GM23338 (cell line): ENCODE data around the gene CEP131. TPM values are rescaled to one million over a fixed set of nuclear protein-coding genes. Genes with fewer than 3 reads are reported as not detected.
A peak's percentile ranks its signal among the peaks of the same experiment; 100 is the strongest.

Experiments used
- ATAC-seq: fragments of 200-7000 bp; cut with Tn5 transposase; 3 replicates; pipeline ENCODE4 v1.9.1; 2020
- DNase-seq: peaks from one replicate; pipeline ENCODE4 v3.0.0-alpha.2; 2015; ENCODE audit warnings: low spot score
- H2AFZ ChIP-seq: fragments of 200-600 bp; sonication (generic); 2 replicates; pipeline ENCODE4 v1.8.0; 2016; ENCODE audit warnings: antibody characterized with exemption, mild to moderate bottlenecking, moderate library complexity
- H3F3A ChIP-seq: fragments of 200-600 bp; sonication (generic); replicated peaks from 2 replicates; pipeline ENCODE4 v1.8.0; 2017; ENCODE audit warnings: antibody characterized with exemption, mixed run types, low read depth
- H3K27ac ChIP-seq: fragments of 200-600 bp; sonication (generic); 2 replicates; pipeline ENCODE4 v1.6.1; 2016; ENCODE audit warnings: low read depth
- H3K27me3 ChIP-seq: fragments of 200-600 bp; sonication (generic); 2 replicates; pipeline ENCODE4 v1.8.0; 2016; ENCODE audit warnings: mild to moderate bottlenecking, mixed run types, moderate library complexity; ENCODE audit not compliant: insufficient read depth
- H3K36me3 ChIP-seq: fragments of 200-600 bp; sonication (generic); 2 replicates; pipeline ENCODE4 v1.8.0; 2016; ENCODE audit warnings: mild to moderate bottlenecking; ENCODE audit not compliant: insufficient read depth
- H3K4me1 ChIP-seq: fragments of 200-600 bp; sonication (generic); 2 replicates; pipeline ENCODE4 v1.8.0; 2016; ENCODE audit warnings: mild to moderate bottlenecking, moderate library complexity; ENCODE audit not compliant: insufficient read depth
- H3K4me2 ChIP-seq: fragments of 200-600 bp; sonication (generic); 2 replicates; pipeline ENCODE4 v1.7.1; 2017; ENCODE audit warnings: mixed run types
- H3K4me3 ChIP-seq: fragments of 200-600 bp; sonication (generic); 2 replicates; pipeline ENCODE4 v1.6.1; 2016; ENCODE audit warnings: mixed run types
- H3K79me2 ChIP-seq: fragments of 200-600 bp; sonication (generic); replicated peaks from 2 replicates; pipeline ENCODE4 v1.8.0; 2017; ENCODE audit warnings: mild to moderate bottlenecking; ENCODE audit not compliant: insufficient read depth
- H3K9me2 ChIP-seq: fragments of 200-600 bp; sonication (generic); 2 replicates; pipeline ENCODE4 v1.8.0; 2017; ENCODE audit not compliant: insufficient read depth
- H4K20me1 ChIP-seq: fragments of 200-600 bp; sonication (generic); replicated peaks from 2 replicates; pipeline ENCODE4 v1.8.0; 2017; ENCODE audit warnings: mild to moderate bottlenecking; ENCODE audit not compliant: insufficient read depth
- H3K27ac Mint-ChIP-seq: 2 replicates; pipeline ENCODE4 v1.8.0; 2020; ENCODE audit warnings: inconsistent platforms, mild to moderate bottlenecking, moderate library complexity, mixed read lengths
- H3K27me3 Mint-ChIP-seq: 3 replicates; pipeline ENCODE4 v1.8.0; 2022; ENCODE audit warnings: low read depth, mild to moderate bottlenecking, moderate library complexity, mixed read lengths, inconsistent platforms; ENCODE audit not compliant: insufficient read depth, poor library complexity
- H3K36me3 Mint-ChIP-seq: 3 replicates; pipeline ENCODE4 v1.8.0; 2021; ENCODE audit warnings: low read depth, mild to moderate bottlenecking, inconsistent platforms, moderate library complexity, mixed read lengths
- H3K4me1 Mint-ChIP-seq: 3 replicates; pipeline ENCODE4 v1.8.0; 2020; ENCODE audit warnings: mild to moderate bottlenecking, inconsistent platforms, mixed read lengths
- H3K4me3 Mint-ChIP-seq: 3 replicates; pipeline ENCODE4 v1.8.0; 2021; ENCODE audit warnings: moderate library complexity, mild to moderate bottlenecking, inconsistent platforms, mixed read lengths
- H3K9me3 Mint-ChIP-seq: 3 replicates; pipeline ENCODE4 v1.8.0; 2020; ENCODE audit warnings: moderate library complexity, mild to moderate bottlenecking, inconsistent platforms, mixed read lengths
- EZH2 ChIP-seq: fragments of 200-600 bp; sonication (generic); IDR thresholded peaks from one replicate; pipeline ENCODE4 v1.8.0; 2017; ENCODE audit warnings: antibody characterized with exemption, mild to moderate bottlenecking, low read depth; ENCODE audit not compliant: unreplicated experiment
- JUNB ChIP-seq: IDR thresholded peaks from one replicate; pipeline ENCODE4 v1.6.1; 2016; ENCODE audit warnings: antibody characterized with exemption; ENCODE audit not compliant: unreplicated experiment
- POLR2AphosphoS5 ChIP-seq: IDR thresholded peaks from 2 replicates; pipeline ENCODE4 v1.6.1; 2016; ENCODE audit warnings: antibody characterized with exemption, low read depth
- REST ChIP-seq: IDR thresholded peaks from one replicate; pipeline ENCODE4 v1.6.1; 2018; ENCODE audit warnings: antibody characterized with exemption; ENCODE audit not compliant: unreplicated experiment
- STAT1 ChIP-seq: IDR thresholded peaks from one replicate; pipeline ENCODE4 v1.6.1; 2016; ENCODE audit warnings: antibody characterized with exemption; ENCODE audit not compliant: unreplicated experiment
- ZNF331 ChIP-seq: fragments of 250-450 bp; sonication (Bioruptor Pico); IDR thresholded peaks from 2 replicates; pipeline ENCODE4 v1.5.0; 2020; ENCODE audit warnings: low read depth, mild to moderate bottlenecking, moderate library complexity
- polyA plus RNA-seq: library from polyadenylated mRNA; unstranded; fragments of >200 nt; fragmentation: Nextera tagmentation; extraction: Ambion mirVana; gene quantifications from 2 replicates; pipeline ENCODE4 v1.2.1, GENCODE V29; 2016
- total RNA-seq: library from RNA; depleted of rRNA; stranded (reverse); fragments of >200 nt; shearing (Covaris generic); gene quantifications from 2 replicates; pipeline ENCODE4 v1.2.3, GENCODE V29; 2014
- TF ChIP-seq, protein P1 (sequence below): IDR thresholded peaks from 2 replicates; pipeline ENCODE4 v1.6.1; 2016; ENCODE audit warnings: antibody characterized with exemption
- TF ChIP-seq, protein P2 (sequence below), 2 experiments: fragments of 200-600 bp in 1 of 2; sonication (generic) in 1 of 2; conservative IDR thresholded peaks; 2 replicates each; pipeline versions ENCODE4 v1.5.1 to v1.6.1; 2016 to 2017; ENCODE audit warnings: antibody characterized with exemption in 2 of 2, low read depth in 2 of 2, mild to moderate bottlenecking in 2 of 2, moderate library complexity in 1 of 2

CEP131 gene
- total and polyA plus RNA-seq, 2 experiments from 2014 or later, result 26.8 to 35.5 TPM

DNA sequence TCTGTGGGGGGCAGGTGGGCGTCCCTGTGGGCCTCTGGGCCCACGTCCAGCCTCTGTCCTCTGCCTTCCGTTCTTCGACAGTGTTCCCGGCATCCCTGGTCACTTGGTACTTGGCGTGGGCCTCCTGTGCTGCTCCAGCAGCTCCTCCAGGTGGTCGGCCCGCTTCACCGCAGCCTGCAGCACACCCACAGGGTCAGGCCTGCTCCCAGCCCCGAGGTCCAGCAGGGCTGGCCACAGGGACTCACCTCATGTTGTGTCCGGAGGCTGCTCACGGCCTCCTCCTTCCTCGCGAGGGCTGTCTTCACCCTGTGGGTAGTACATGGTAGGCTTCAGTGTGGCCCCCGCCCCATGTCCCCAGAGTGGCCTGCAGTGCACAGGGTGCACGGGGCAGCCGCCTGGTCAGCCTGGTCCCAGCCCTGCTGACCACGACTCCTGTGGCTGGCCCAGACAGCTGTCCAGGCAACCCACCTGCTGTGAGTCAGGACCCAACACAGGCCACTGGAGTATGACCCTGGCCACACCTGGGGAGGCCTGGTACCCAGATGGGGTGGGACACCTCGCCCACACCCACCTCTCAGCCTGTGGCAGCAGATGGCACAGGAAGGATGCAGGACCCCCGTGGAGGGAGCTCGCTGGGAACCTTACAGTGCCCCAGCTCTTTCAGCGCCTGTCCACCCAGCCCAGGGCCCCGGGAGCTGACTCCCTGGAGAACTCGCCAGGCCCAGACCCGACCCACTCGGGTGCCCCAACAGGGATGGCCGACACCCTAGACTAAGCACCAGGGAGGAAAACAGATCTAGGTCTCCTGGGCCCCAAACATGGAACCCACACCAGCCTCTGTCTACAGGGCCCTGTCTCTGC lies 32.9 kb downstream of the CEP131 start:
- TF ChIP-seq ZNF331 (CRISPR knock-in tag), result no peak
- no peak for TF ChIP-seq STAT1
- no peak for TF ChIP-seq REST
- no peak for TF ChIP-seq JUNB
- TF ChIP-seq, protein P1, sequence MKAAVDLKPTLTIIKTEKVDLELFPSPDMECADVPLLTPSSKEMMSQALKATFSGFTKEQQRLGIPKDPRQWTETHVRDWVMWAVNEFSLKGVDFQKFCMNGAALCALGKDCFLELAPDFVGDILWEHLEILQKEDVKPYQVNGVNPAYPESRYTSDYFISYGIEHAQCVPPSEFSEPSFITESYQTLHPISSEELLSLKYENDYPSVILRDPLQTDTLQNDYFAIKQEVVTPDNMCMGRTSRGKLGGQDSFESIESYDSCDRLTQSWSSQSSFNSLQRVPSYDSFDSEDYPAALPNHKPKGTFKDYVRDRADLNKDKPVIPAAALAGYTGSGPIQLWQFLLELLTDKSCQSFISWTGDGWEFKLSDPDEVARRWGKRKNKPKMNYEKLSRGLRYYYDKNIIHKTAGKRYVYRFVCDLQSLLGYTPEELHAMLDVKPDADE, result no peak
- TF ChIP-seq, protein P2, sequence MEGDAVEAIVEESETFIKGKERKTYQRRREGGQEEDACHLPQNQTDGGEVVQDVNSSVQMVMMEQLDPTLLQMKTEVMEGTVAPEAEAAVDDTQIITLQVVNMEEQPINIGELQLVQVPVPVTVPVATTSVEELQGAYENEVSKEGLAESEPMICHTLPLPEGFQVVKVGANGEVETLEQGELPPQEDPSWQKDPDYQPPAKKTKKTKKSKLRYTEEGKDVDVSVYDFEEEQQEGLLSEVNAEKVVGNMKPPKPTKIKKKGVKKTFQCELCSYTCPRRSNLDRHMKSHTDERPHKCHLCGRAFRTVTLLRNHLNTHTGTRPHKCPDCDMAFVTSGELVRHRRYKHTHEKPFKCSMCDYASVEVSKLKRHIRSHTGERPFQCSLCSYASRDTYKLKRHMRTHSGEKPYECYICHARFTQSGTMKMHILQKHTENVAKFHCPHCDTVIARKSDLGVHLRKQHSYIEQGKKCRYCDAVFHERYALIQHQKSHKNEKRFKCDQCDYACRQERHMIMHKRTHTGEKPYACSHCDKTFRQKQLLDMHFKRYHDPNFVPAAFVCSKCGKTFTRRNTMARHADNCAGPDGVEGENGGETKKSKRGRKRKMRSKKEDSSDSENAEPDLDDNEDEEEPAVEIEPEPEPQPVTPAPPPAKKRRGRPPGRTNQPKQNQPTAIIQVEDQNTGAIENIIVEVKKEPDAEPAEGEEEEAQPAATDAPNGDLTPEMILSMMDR (conservative IDR thresholded peaks at IDR 0.05; ENCODE audit: low read depth in 2 of 2), result peak; percentile 26 to 69
- TF ChIP-seq POLR2AphosphoS5, result no peak
- TF ChIP-seq EZH2, result no peak

More for the DNA sequence above, 32.9 kb downstream of the CEP131 start:
- Mint-ChIP-seq H3K27me3 (peaks cover 1% of the 10 kb centered on the region), H3K9me3 (no peaks in the 10 kb centered on the region), H3K4me1 (no peaks in the 10 kb centered on the region; the same call in 2 of the 3 replicates), H3K36me3 (0 out of 3 replicates have a peak, but pooled peaks cover 9% of the 10 kb centered on the region), H3K4me3 (no peak overlapping the region), H3K27ac (no peak overlapping the region)
- H2AFZ ChIP-seq, result no peak overlapping the region
- H3K4me2 ChIP-seq, result no peak overlapping the region
- no peaks in the 10 kb centered on the region for H3F3A ChIP-seq
- H3K4me3 ChIP-seq, result no peak overlapping the region
- H3K79me2 ChIP-seq, result no peaks in the 10 kb centered on the region
- no peaks in the 10 kb centered on the region for H3K4me1 ChIP-seq
- no peaks in the 10 kb centered on the region for H3K9me2 ChIP-seq
- ATAC-seq, result peak; percentile 41
- no peaks in the 10 kb centered on the region for H3K27me3 ChIP-seq
- no peak overlapping the region for H3K27ac ChIP-seq
- no peaks in the 10 kb centered on the region for H3K36me3 ChIP-seq
- no peaks in the 10 kb centered on the region for H4K20me1 ChIP-seq
- DNase-seq, result peak; percentile 49
